AG10803 (cell line): ENCODE data around the gene ZDHHC9.

Experiments
- DNase-seq: peaks from one replicate; pipeline ENCODE4 v3.0.0; 2010; ENCODE audit warnings: low read depth
- H3K4me3 ChIP-seq: 2 replicates; pipeline ENCODE4 v1.5.1; 2011; ENCODE audit warnings: mild to moderate bottlenecking, low read length, control low read depth
- CTCF ChIP-seq: conservative IDR thresholded peaks from 2 replicates; pipeline ENCODE4 v1.5.1; 2011; ENCODE audit warnings: mild to moderate bottlenecking, low read length, control low read depth, inconsistent platforms

ZDHHC9 gene

GRCh38 chrX:129833153-129833990 lies 10.3 kb downstream of the ZDHHC9 start:
- no peak for TF ChIP-seq CTCF
- H3K4me3 ChIP-seq = no peak overlapping the region
- peak; percentile 63 for DNase-seq

- H3K4me3 ChIP-seq = no peak overlapping the region
- TF ChIP-seq CTCF = no peak
- no peak for DNase-seq
Observed at GRCh38 chrX:129831091-129831885, 12.4 kb downstream of the ZDHHC9 start.

GRCh38 chrX:129830494-129830893 lies 13.2 kb downstream of the ZDHHC9 start:
- no peak for DNase-seq
- no peak overlapping the region for H3K4me3 ChIP-seq
- no peak for TF ChIP-seq CTCF

- TF ChIP-seq CTCF = no peak
- H3K4me3 ChIP-seq = no peak overlapping the region
- DNase-seq = no peak
Observed at GRCh38 chrX:129825746-129826505, 17.8 kb downstream of the ZDHHC9 start.

DNA sequence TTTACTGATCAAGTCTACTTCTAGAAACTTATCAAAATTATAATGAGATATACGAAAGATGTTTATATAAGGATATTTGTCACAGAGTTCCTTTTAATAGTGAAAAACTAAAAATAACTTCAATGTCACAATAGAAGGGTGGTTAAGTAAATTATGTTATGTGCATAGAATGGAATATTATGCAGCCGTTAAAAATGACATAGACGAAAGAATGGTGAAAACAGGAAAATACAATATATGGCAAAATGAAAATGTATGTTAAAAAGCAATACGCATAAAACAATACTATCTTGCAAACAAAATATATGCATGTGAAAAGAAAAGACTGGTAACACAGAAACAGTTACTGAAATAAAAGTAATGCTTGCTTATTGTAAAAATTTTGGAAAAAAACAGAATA lies 19.1 kb downstream of the ZDHHC9 start:
- H3K4me3 ChIP-seq = no peak overlapping the region
- DNase-seq = no peak
- no peak for TF ChIP-seq CTCF

DNA sequence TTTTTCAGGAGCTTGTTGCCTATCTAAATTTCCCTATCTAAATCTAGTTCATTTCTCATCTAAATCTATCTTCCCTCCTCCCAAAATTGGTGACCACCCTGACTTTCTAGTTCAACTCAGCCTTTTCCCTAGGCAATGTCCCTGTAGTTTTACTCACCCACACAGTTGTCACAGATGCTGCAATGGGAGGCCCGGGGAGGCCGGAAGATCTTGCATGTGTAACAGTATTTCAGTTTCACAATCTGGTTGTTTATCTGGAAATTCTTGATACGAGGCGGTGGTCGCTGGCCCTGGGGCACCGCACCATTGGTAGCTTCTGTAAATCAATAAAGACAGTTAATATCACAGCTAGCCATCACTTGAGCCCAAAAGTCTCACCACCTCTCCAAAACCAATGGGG lies 20.2 kb downstream of the ZDHHC9 start:
- no peak overlapping the region for H3K4me3 ChIP-seq
- no peak for TF ChIP-seq CTCF
- no peak for DNase-seq
